ENCODE results near the gene MAP3K20.
"Not testable (repeated sequence)": the region's sequence is repeated elsewhere in the genome, so short reads cannot be mapped to it uniquely, and the experiment has no call there.

MAP3K20 gene

DNA sequence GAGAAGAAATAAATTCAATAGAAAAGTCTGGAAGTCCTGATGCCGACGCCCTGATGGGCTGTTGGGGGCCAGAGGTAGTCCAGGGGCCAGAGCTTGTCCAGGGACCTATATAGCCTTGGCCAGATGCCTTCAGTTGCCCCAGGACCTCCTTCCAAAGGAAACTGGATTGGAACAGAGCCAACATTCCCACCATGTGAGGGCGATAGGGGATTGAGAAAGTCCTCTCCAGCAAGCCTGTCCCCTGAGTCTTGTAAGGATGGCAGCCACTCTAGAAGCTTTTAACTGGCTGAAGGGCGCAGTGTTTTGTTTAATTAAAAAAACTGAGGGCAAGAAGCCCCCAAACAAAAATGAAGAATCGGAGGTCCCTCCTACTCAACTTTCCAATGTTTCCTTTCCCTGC lies 224.1 kb downstream of the MAP3K20 start:
- peaks cover 17% of the 10 kb centered on the region for H3K9me3 ChIP-seq (ENCODE audit: insufficient read depth, low read length)
- H3K4me3 ChIP-seq (ENCODE audit: low read length), result no peak overlapping the region
- no peaks in the 10 kb centered on the region for H3K4me1 ChIP-seq (ENCODE audit: low read length)
- H3K79me2 ChIP-seq (ENCODE audit: low read length), result no peaks in the 10 kb centered on the region
- H3K27ac ChIP-seq (ENCODE audit: low read length), result no peak overlapping the region
- TF ChIP-seq, protein P1, sequence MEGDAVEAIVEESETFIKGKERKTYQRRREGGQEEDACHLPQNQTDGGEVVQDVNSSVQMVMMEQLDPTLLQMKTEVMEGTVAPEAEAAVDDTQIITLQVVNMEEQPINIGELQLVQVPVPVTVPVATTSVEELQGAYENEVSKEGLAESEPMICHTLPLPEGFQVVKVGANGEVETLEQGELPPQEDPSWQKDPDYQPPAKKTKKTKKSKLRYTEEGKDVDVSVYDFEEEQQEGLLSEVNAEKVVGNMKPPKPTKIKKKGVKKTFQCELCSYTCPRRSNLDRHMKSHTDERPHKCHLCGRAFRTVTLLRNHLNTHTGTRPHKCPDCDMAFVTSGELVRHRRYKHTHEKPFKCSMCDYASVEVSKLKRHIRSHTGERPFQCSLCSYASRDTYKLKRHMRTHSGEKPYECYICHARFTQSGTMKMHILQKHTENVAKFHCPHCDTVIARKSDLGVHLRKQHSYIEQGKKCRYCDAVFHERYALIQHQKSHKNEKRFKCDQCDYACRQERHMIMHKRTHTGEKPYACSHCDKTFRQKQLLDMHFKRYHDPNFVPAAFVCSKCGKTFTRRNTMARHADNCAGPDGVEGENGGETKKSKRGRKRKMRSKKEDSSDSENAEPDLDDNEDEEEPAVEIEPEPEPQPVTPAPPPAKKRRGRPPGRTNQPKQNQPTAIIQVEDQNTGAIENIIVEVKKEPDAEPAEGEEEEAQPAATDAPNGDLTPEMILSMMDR (IDR thresholded peaks at IDR 0.05; ENCODE audit: low read depth, low read length), result no peak
- no peak for TF ChIP-seq EZH2phosphoT487 (IDR thresholded peaks at IDR 0.05; ENCODE audit: low read depth)
- H4K20me1 ChIP-seq (ENCODE audit: insufficient read depth, low read length), result no peaks in the 10 kb centered on the region
- no peak overlapping the region for H2AFZ ChIP-seq (ENCODE audit: low read depth, low read length)
- no peaks in the 10 kb centered on the region for H3K27me3 ChIP-seq (ENCODE audit: low read depth, low read length)
- no peak overlapping the region for H3K9ac ChIP-seq (ENCODE audit: low read length)
- H3K4me2 ChIP-seq (ENCODE audit: low read length), result no peak overlapping the region
- H3K36me3 ChIP-seq (replicated peaks; ENCODE audit: low read depth, low read length), result no peaks in the 10 kb centered on the region

DNA sequence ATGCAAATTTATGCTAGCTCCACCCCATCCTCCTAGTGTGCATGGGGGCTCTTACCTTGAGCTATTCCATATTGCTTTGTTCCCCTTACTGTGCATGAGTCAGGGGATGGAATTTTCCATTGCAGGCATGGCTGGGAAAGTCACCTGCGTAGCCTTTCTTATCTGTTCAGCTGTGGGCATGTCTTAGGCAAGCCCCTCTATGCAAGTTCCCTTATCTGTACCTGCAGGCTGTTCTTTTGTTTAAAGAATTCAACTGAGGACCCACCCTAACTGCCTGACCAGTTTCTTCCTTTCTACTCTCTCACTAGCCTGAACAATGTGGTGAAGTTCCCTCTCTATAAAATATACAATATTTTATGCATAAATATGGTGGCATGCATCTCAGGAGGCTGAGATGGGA lies 224.8 kb downstream of the MAP3K20 start:
- Histone ChIP-seq H2AFZ (ENCODE audit: low read depth, low read length) (no peak overlapping the region), H3K4me2 (ENCODE audit: low read length) (no peak overlapping the region), H3K9ac (ENCODE audit: low read length) (no peak overlapping the region), H3K9me3 (ENCODE audit: insufficient read depth, low read length) (peaks cover 17% of the 10 kb centered on the region), H3K79me2 (ENCODE audit: low read length) (no peaks in the 10 kb centered on the region), H3K36me3 (replicated peaks; ENCODE audit: low read depth, low read length) (no peaks in the 10 kb centered on the region), H3K27me3 (ENCODE audit: low read depth, low read length) (no peaks in the 10 kb centered on the region), H3K27ac (ENCODE audit: low read length) (no peak overlapping the region), H4K20me1 (ENCODE audit: insufficient read depth, low read length) (no peaks in the 10 kb centered on the region), H3K4me3 (ENCODE audit: low read length) (no peak overlapping the region), H3K4me1 (ENCODE audit: low read length) (no peaks in the 10 kb centered on the region)
- TF ChIP-seq, protein P1 (IDR thresholded peaks at IDR 0.05; ENCODE audit: low read depth, low read length), result no peak
- TF ChIP-seq EZH2phosphoT487 (IDR thresholded peaks at IDR 0.05; ENCODE audit: low read depth), result no peak

DNA sequence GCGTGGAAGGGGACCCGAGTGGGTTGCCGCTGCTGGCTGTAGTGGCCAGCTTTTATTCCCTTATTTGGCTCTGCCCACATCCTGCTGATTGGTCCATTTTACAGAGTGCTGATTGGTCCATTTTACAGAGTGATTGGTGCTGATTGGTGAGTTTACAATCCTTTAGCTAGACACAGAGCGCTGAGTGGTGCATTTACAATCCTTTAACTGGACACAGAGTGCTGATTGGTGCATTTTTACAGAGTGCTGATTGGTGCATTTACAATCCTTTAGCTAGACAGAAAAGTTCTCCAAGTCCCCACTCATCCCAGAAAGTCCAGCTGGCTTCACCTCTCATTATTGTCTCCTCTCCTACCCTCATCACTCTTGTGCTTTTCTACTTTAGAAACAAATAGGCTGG lies 225.9 kb downstream of the MAP3K20 start:
- not testable (repeated sequence) for H4K20me1 ChIP-seq (ENCODE audit: insufficient read depth, low read length); H3K27ac ChIP-seq (ENCODE audit: low read length); H3K4me2 ChIP-seq (ENCODE audit: low read length); H2AFZ ChIP-seq (ENCODE audit: low read depth, low read length); H3K9ac ChIP-seq (ENCODE audit: low read length); H3K79me2 ChIP-seq (ENCODE audit: low read length); H3K27me3 ChIP-seq (ENCODE audit: low read depth, low read length); H3K36me3 ChIP-seq (replicated peaks; ENCODE audit: low read depth, low read length); H3K4me1 ChIP-seq (ENCODE audit: low read length); H3K4me3 ChIP-seq (ENCODE audit: low read length)
- peaks cover 17% of the 10 kb centered on the region for H3K9me3 ChIP-seq (ENCODE audit: insufficient read depth, low read length)

DNA sequence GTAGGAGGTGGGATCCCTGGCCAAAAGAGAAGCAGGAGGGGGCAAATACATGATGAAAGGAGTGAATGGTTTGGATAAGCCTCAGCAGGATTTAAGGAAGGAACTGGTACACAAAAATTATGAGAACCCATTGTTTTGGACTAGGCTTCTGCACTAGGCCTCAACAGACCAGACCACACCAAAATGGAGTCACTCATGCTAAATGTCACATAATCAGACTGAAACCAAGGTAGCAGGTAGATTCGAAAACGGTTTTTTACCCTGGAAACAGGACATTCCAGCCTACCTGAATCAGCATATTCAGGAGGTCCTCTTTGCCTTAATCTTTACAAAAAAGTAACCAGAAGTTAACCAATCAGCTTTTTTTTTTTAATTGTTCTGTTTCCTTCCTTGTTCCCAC lies 229.7 kb downstream of the MAP3K20 start:
- H3K4me1 ChIP-seq (ENCODE audit: low read length), result no peaks in the 10 kb centered on the region
- no peak overlapping the region for H2AFZ ChIP-seq (ENCODE audit: low read depth, low read length)
- no peaks in the 10 kb centered on the region for H3K9me3 ChIP-seq (ENCODE audit: insufficient read depth, low read length)
- H3K4me2 ChIP-seq (ENCODE audit: low read length), result no peak overlapping the region
- H3K9ac ChIP-seq (ENCODE audit: low read length), result no peak overlapping the region
- H3K27me3 ChIP-seq (ENCODE audit: low read depth, low read length), result no peaks in the 10 kb centered on the region
- H3K27ac ChIP-seq (ENCODE audit: low read length), result no peak overlapping the region
- H3K36me3 ChIP-seq (replicated peaks; ENCODE audit: low read depth, low read length), result no peaks in the 10 kb centered on the region
- H4K20me1 ChIP-seq (ENCODE audit: insufficient read depth, low read length), result no peaks in the 10 kb centered on the region
- no peak overlapping the region for H3K4me3 ChIP-seq (ENCODE audit: low read length)
- no peaks in the 10 kb centered on the region for H3K79me2 ChIP-seq (ENCODE audit: low read length)
- TF ChIP-seq EZH2phosphoT487 (IDR thresholded peaks at IDR 0.05; ENCODE audit: low read depth), result no peak
- TF ChIP-seq, protein P1 (IDR thresholded peaks at IDR 0.05; ENCODE audit: low read depth, low read length), result no peak

DNA sequence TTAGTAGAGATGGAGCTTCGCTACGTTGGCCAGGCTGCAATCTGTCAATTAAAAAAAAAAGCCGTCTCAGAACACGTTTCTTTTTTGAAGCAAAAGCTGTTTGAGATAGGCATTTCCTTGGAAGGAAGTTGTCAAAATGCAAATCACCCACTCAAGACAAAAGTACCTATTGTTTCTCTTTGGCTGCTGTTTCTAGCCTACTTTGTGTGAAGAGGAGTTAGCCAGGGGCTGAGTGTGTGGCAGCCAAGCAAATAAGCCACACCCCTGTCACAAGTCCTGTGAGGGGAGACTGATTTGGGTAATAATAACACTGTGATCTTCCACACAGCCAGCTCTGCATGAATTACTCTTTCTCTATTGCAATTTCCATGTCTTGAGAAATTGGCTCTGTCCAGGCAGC lies 231.6 kb downstream of the MAP3K20 start:
- Histone ChIP-seq H3K4me1 (ENCODE audit: low read length) (no peaks in the 10 kb centered on the region), H3K36me3 (replicated peaks; ENCODE audit: low read depth, low read length) (no peaks in the 10 kb centered on the region), H3K27me3 (ENCODE audit: low read depth, low read length) (no peaks in the 10 kb centered on the region), H3K4me2 (ENCODE audit: low read length) (no peak overlapping the region), H3K4me3 (ENCODE audit: low read length) (no peak overlapping the region), H3K9ac (ENCODE audit: low read length) (no peak overlapping the region), H3K9me3 (ENCODE audit: insufficient read depth, low read length) (no peaks in the 10 kb centered on the region), H2AFZ (ENCODE audit: low read depth, low read length) (no peak overlapping the region), H4K20me1 (ENCODE audit: insufficient read depth, low read length) (no peaks in the 10 kb centered on the region), H3K27ac (ENCODE audit: low read length) (no peak overlapping the region), H3K79me2 (ENCODE audit: low read length) (no peaks in the 10 kb centered on the region)
- no peak for TF ChIP-seq EZH2phosphoT487 (IDR thresholded peaks at IDR 0.05; ENCODE audit: low read depth)
- TF ChIP-seq, protein P1 (IDR thresholded peaks at IDR 0.05; ENCODE audit: low read depth, low read length), result no peak

DNA sequence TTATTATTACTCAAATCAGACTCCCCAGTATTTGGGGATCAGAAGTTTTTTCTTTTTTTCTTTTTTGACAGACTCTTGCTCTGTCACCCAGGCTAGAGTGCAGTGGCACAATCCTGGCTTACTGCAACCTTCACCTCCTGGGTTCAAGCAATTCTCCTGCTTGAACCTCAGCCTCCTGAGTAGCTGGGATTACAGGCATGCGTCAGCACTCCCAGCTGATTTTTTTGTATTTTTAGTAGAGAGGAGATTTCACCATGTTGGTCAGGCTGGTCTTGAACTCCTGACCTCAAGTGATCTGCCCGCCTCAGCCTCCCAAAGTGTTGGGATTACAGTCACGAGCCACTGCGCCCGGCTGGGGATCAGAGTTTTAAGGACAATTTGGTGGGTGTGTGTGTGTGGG lies 233.7 kb downstream of the MAP3K20 start:
- H3K9me3 ChIP-seq (ENCODE audit: insufficient read depth, low read length); H3K36me3 ChIP-seq (replicated peaks; ENCODE audit: low read depth, low read length); H4K20me1 ChIP-seq (ENCODE audit: insufficient read depth, low read length); H3K27me3 ChIP-seq (ENCODE audit: low read depth, low read length); H3K9ac ChIP-seq (ENCODE audit: low read length); H3K4me1 ChIP-seq (ENCODE audit: low read length); H3K79me2 ChIP-seq (ENCODE audit: low read length); H3K27ac ChIP-seq (ENCODE audit: low read length); H3K4me2 ChIP-seq (ENCODE audit: low read length); H3K4me3 ChIP-seq (ENCODE audit: low read length); H2AFZ ChIP-seq (ENCODE audit: low read depth, low read length): not testable (repeated sequence)
